Measurements from ENCODE around the gene WWOX.
"Not testable (repeated sequence)": the region's sequence is repeated elsewhere in the genome, so short reads cannot be mapped to it uniquely, and the experiment has no call there.

- TF ChIP-seq SNAI2 (CRISPR knock-in tag; IDR thresholded peaks at IDR 0.05); PATZ1 (CRISPR knock-in tag; IDR thresholded peaks at IDR 0.05; ENCODE audit: borderline replicate concordance); CREB5 (CRISPR knock-in tag; IDR thresholded peaks at IDR 0.05; ENCODE audit: low read depth); ZC3H10 (CRISPR knock-in tag; IDR thresholded peaks at IDR 0.05); TOX (CRISPR knock-in tag; IDR thresholded peaks at IDR 0.05; ENCODE audit: borderline replicate concordance); ZNF565 (CRISPR knock-in tag; conservative IDR thresholded peaks at IDR 0.05; ENCODE audit: low read depth); ZFP3 (CRISPR knock-in tag; IDR thresholded peaks at IDR 0.05); ARNTL (CRISPR knock-in tag; IDR thresholded peaks at IDR 0.05; ENCODE audit: borderline replicate concordance, low read depth); ZNF70 (CRISPR knock-in tag; IDR thresholded peaks at IDR 0.05); ESRRG (CRISPR knock-in tag; IDR thresholded peaks at IDR 0.05); TCF4 (CRISPR knock-in tag; IDR thresholded peaks at IDR 0.05; ENCODE audit: borderline replicate concordance); ZFP30 (CRISPR knock-in tag; IDR thresholded peaks at IDR 0.05); ISL1 (CRISPR knock-in tag; IDR thresholded peaks at IDR 0.05): not testable (repeated sequence)
Observed at GRCh38 chr16:78691746-78692145, 592.3 kb downstream of the WWOX start.

All from SK-N-SH treated with all-trans-retinoic acid at 6 μM for 48 hours (cell line).